GM19025 (cell line): ENCODE measurements around the gene PGC.

Experiments
- ATAC-seq: cut with Tn5 transposase; IDR thresholded peaks from one replicate; pipeline ENCODE4 v1.9.1; 2021; ENCODE audit warnings: mild to moderate bottlenecking, low read depth, moderate library complexity; ENCODE audit not compliant: unreplicated experiment

The PGC gene

GRCh38 chr6:41702771-41703494, 44.3 kb downstream of the PGC start:
- ATAC-seq = no peak

- no peak for ATAC-seq
These were observed 45.0 kb downstream of the PGC start for GRCh38 chr6:41702089-41702745.

- no peak for ATAC-seq
These were observed 46.5 kb downstream of the PGC start for GRCh38 chr6:41700463-41701347.

GRCh38 chr6:41699063-41699462, 48.1 kb downstream of the PGC start:
- ATAC-seq = no peak

GRCh38 chr6:41697861-41698781, 49.1 kb downstream of the PGC start:
- ATAC-seq = no peak

GRCh38 chr6:41696788-41697187, 50.4 kb downstream of the PGC start:
- no peak for ATAC-seq

GRCh38 chr6:41695825-41696224, 51.4 kb downstream of the PGC start:
- ATAC-seq = no peak

- ATAC-seq = no peak
These were observed 52.2 kb downstream of the PGC start for GRCh38 chr6:41694815-41695526.

GRCh38 chr6:41693281-41694240, 53.6 kb downstream of the PGC start:
- ATAC-seq = no peak

- no peak for ATAC-seq
These were observed 54.5 kb downstream of the PGC start for GRCh38 chr6:41692730-41693129.

- ATAC-seq = no peak
These were observed 55.0 kb downstream of the PGC start for GRCh38 chr6:41692080-41692675.

- ATAC-seq = no peak
These were observed 55.6 kb downstream of the PGC start for GRCh38 chr6:41691426-41692079.

GRCh38 chr6:41690541-41691330, 56.5 kb downstream of the PGC start:
- no peak for ATAC-seq

GRCh38 chr6:41689171-41690008, 57.8 kb downstream of the PGC start:
- ATAC-seq = no peak

GRCh38 chr6:41688256-41688965, 58.8 kb downstream of the PGC start:
- ATAC-seq = no peak
